Omental fat pad (tissue), 4 donors: ENCODE results near the gene SLC10A3. TPM values are rescaled to one million over a fixed set of nuclear protein-coding genes. Genes with fewer than 3 reads are reported as not detected.

Experiments used
- ATAC-seq: fragments of 150-250 bp; one replicate; pipeline ENCODE4 v1.9.1; 2016; ENCODE audit warnings: mild to moderate bottlenecking, moderate library complexity; ENCODE audit not compliant: low FRiP score
- DNase-seq: peaks from one replicate; pipeline ENCODE4 v3.0.0-alpha.2; 2019; ENCODE audit warnings: low spot score
- total RNA-seq, 4 donors: library from RNA; depleted of rRNA; stranded (reverse); fragments of >200 nt; gene quantifications; one replicate each; pipeline ENCODE4 v1.1.0, GENCODE V29; 2016
- TF ChIP-seq, protein P1 (sequence below), 3 donors: fragments of 450-650 bp; IDR thresholded peaks; one replicate each; pipeline ENCODE4 v1.5.1; 2016 to 2017; ENCODE audit warnings: antibody characterized with exemption in 3 of 3, mild to moderate bottlenecking in 3 of 3, moderate library complexity in 2 of 3

SLC10A3 gene
- total RNA-seq, 4 donors from 2014 or later, result 22.9 to 29.7 (median 26.9) TPM

DNA sequence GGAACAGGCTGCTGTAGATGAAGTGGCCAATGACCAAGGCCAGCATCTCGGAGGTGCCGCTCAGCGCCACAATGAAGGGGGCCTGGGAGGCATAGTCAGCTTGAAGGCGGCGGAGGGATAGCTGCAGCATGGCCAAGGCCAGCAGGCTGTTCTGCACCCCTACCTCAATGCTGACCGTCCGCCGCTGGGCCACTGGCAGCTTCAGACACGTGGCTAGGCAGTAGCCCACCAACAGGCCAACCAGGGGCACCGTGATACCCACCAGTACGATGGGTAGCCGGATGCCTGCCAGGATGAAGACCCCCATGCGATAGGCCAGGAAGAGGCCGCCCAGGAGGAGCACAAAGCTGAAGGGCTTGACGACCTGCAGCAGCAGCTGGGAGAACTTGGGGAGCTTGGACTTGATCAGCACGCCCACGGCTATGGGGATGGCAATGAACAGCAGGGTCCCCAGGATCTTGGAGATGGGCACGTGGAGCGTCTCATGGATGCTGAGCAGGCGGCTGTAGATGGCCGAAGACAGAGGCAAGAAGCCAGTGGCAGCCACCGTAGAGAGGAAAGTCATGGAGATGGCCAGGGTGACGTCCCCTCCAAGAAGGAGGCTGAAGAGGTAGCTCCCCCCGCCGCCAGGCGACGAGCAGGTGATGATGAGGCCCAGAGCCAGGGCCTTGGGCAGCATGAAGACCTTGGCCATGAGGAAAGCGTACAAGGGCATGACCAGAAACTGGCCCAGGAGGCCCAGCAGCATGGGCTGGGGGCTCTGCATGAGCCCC lies 2.7 kb downstream of the SLC10A3 start:
- TF ChIP-seq, protein P1, sequence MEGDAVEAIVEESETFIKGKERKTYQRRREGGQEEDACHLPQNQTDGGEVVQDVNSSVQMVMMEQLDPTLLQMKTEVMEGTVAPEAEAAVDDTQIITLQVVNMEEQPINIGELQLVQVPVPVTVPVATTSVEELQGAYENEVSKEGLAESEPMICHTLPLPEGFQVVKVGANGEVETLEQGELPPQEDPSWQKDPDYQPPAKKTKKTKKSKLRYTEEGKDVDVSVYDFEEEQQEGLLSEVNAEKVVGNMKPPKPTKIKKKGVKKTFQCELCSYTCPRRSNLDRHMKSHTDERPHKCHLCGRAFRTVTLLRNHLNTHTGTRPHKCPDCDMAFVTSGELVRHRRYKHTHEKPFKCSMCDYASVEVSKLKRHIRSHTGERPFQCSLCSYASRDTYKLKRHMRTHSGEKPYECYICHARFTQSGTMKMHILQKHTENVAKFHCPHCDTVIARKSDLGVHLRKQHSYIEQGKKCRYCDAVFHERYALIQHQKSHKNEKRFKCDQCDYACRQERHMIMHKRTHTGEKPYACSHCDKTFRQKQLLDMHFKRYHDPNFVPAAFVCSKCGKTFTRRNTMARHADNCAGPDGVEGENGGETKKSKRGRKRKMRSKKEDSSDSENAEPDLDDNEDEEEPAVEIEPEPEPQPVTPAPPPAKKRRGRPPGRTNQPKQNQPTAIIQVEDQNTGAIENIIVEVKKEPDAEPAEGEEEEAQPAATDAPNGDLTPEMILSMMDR (IDR thresholded peaks at IDR 0.05), result no peak
- DNase-seq, result no peak
- ATAC-seq, result no peak

DNA sequence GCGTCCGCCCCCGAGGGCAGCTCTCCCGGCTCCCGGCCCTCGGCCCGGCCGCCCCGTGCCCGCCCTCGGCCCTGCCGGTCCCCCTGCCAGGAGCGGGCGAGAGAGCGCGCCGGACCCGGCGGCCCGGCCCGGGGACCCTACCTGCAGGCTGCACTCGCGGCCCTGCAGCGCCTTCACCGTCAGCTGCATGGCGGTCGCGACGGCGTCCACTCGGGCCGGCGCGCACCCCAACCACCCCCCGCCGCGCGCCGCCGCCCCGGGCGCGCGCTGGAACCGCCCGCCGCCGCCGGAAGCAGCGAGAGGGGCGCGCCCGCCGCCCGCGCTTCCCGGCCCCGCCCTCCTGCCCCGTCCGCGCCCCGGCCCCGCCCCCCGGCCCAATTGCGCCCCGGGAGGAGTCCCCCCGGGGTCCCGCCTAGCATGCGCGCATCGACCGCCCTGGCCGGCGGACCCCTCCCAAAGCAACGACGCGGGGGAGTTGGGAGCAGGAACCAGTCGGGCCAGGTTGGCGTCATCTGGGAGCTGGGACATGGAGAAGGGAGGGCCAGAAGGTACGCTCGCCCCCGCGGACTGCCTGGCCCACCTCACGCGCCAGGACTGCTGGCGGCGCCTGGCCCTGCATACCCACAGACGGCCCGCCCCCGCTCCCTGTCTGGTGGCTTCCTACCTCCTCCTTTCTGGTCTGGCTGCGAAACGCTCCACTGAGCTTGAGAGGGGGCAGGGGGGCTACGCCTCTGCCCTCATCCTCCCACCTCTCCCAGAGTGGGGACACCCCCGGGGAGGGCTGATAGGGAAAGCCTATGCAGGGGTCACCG lies 3.8 kb downstream of the SLC10A3 start, which contains the start of gene UBL4A:
TSS of gene UBL4A (minus strand) at position 220 of the 812 bp plus-strand sequence. CDS start at position 189, 31 bp downstream.
- peak; percentile 38 for ATAC-seq

DNA sequence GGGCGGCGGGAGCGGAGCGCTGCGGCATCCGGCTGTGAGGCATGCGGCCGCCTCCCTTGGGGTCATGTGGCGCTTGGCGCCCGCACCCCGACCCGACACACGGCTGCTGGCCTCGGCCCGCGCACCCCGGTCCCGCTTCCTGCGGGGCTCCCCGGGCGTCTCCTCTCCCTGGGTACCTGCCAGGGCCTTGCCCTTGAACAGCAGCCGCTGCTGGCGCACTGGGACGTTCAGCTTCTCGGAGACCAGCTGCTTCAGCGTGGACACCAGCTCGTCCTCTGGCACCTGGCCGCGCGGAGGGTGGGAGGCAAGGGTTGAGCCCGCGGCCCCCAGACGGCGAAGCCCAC lies 4.4 kb downstream of the SLC10A3 start:
- DNase-seq (no peak), ATAC-seq (no peak)
- TF ChIP-seq, protein P1 (IDR thresholded peaks at IDR 0.05), result no peak

More for the DNA sequence above, 3.8 kb downstream of the SLC10A3 start, which contains the start of gene UBL4A:
- TF ChIP-seq, protein P1 (IDR thresholded peaks at IDR 0.05), result no peak
- no peak for DNase-seq

DNA sequence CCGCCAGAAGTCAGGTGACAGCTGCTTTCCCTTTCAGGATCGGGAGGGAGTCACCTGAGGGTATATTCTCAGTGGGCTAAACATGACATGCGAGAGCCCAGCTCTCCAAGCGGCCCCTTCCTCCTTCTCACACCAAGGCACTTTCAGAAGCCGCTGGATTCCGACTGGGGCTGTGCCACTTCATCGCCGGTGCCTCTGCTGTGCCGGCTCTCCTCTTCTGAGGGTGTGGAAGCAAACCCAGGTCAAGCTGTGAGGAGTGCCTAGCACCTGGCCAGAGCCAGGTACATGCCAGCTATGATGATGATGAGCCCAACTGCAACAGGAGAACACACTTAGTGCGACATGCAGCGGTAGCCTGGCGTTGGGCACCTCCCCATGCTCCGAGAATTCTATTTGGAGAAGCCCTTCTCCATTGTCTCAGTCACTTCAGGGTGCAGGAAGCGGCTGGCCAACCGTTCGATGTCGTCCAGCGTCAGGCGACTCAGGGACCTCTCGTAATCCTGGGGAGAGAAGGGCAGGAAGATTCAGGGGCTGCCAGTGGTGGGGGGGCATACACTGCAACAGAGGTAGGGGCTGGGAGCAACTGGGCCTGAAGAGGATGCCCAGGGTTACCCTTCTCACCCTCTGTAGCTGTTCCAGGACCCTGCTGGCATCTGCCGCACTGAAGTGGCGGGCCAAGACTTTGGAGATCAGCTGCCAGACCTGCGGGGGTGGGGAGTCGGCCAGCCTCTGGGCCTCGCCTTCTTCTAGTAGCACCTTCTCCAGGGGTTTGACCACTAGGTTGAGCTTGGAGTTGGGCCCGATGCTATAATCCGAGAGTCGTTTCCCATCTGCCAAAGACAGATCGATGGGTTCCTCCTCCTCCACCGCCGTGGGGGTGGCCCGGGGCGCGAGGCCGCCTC lies 5.0 kb downstream of the SLC10A3 start:
- ATAC-seq, result no peak
- DNase-seq, result no peak
- TF ChIP-seq, protein P1 (IDR thresholded peaks at IDR 0.05), result no peak

DNA sequence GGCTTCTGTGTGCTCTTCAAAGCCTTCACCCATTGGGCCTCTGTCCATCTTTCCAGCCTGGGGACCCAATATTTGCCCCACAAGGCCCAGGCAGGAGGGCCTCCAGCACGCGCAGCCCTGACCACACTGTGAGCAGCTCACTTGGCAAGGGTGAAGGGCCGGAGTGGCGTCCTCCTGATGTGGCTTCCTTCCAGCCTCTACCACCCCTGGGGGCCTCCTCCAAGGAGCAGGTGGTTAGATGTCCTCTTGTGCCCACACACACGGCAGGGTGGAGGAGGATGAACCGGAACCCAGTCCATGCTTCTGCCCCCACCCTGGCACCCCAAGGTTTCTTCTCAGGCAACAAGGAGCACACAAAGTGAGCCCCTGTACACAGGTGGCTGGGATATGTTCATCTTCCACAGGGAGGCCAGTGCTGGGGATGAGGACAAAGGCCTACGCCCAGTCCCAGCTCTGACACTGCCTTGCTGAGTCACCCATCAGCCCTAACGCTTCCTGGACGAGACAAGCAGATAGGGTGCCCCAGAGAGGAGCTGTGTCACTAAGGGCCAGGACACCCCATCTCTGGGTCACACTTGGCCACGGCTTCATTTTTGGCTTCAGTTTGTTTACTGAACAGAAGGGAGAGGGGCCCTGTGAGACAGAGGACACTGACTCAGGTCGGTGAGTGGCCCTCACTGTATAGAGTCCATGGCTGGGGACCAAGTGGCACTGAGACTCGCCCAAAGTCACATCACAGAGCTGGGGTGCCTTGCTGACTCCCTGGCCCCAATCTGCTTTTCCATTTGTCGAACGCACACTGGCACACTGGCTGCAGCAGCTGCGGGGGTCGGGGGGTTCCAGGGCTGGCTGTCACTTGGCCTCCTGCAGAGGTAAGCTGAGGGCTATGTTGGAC lies 5.9 kb downstream of the SLC10A3 start:
- no peak for DNase-seq
- no peak for ATAC-seq

More for the DNA sequence above, 5.9 kb downstream of the SLC10A3 start:
- TF ChIP-seq, protein P1 (IDR thresholded peaks at IDR 0.05), result no peak
